GM23248 (cell line): ENCODE measurements around the gene GRIA4. TPM values are rescaled to one million over a fixed set of nuclear protein-coding genes. Genes with fewer than 3 reads are reported as not detected.

ENCODE experiments used
- DNase-seq: peaks from one replicate; pipeline ENCODE4 v3.0.0-alpha.2; 2015
- H2AFZ ChIP-seq: fragments of 200-600 bp; sonication (generic); 2 replicates; pipeline ENCODE4 v1.6.1; 2016; ENCODE audit warnings: antibody characterized with exemption
- H3F3A ChIP-seq: fragments of 200-600 bp; sonication (generic); 2 replicates; pipeline ENCODE4 v1.6.1; 2016; ENCODE audit warnings: mild to moderate bottlenecking, antibody characterized with exemption, mixed run types; ENCODE audit not compliant: insufficient read depth
- H3K27ac ChIP-seq: fragments of 200-600 bp; sonication (generic); 2 replicates; pipeline ENCODE4 v1.5.1; 2016; ENCODE audit warnings: mild to moderate bottlenecking
- H3K27me3 ChIP-seq: fragments of 200-600 bp; sonication (generic); replicated peaks from 2 replicates; pipeline ENCODE4 v1.6.1; 2016; ENCODE audit warnings: mild to moderate bottlenecking; ENCODE audit not compliant: insufficient read depth
- H3K36me3 ChIP-seq: fragments of 200-600 bp; sonication (generic); 2 replicates; pipeline ENCODE4 v1.6.1; 2016; ENCODE audit warnings: low read depth, mild to moderate bottlenecking
- H3K4me1 ChIP-seq: fragments of 200-600 bp; sonication (generic); 2 replicates; pipeline ENCODE4 v1.6.1; 2016; ENCODE audit warnings: mild to moderate bottlenecking; ENCODE audit not compliant: insufficient read depth
- H3K4me2 ChIP-seq: fragments of 200-600 bp; sonication (generic); one replicate; pipeline ENCODE4 v1.6.1; 2016; ENCODE audit warnings: mild to moderate bottlenecking; ENCODE audit not compliant: unreplicated experiment
- H3K4me3 ChIP-seq: fragments of 200-600 bp; sonication (generic); 2 replicates; pipeline ENCODE4 v1.5.1; 2016; ENCODE audit warnings: mild to moderate bottlenecking
- H3K79me2 ChIP-seq: fragments of 200-600 bp; sonication (generic); 2 replicates; pipeline ENCODE4 v1.6.1; 2016; ENCODE audit warnings: mild to moderate bottlenecking; ENCODE audit not compliant: insufficient read depth
- H3K9ac ChIP-seq: fragments of 200-600 bp; sonication (generic); 2 replicates; pipeline ENCODE4 v1.6.1; 2016; ENCODE audit warnings: mild to moderate bottlenecking
- H3K9me2 ChIP-seq: fragments of 200-600 bp; sonication (generic); 2 replicates; pipeline ENCODE4 v1.6.1; 2016; ENCODE audit warnings: mixed run types, mild to moderate bottlenecking, moderate library complexity; ENCODE audit not compliant: insufficient read depth
- H3K9me3 ChIP-seq: fragments of 200-600 bp; sonication (generic); one replicate; pipeline ENCODE4 v1.6.1; 2017; ENCODE audit warnings: low read depth
- H4K20me1 ChIP-seq: fragments of 200-600 bp; sonication (generic); 2 replicates; pipeline ENCODE4 v1.6.0; 2016; ENCODE audit not compliant: insufficient read depth
- EZH2 ChIP-seq: fragments of 200-600 bp; sonication (generic); IDR thresholded peaks from 2 replicates; pipeline ENCODE4 v1.6.1; 2018; ENCODE audit warnings: antibody characterized with exemption, mild to moderate bottlenecking; ENCODE audit not compliant: insufficient read depth, poor library complexity, severe bottlenecking
- EZH2phosphoT487 ChIP-seq: fragments of 200-600 bp; sonication (generic); IDR thresholded peaks from 2 replicates; pipeline ENCODE4 v1.6.1; 2018; ENCODE audit warnings: antibody characterized with exemption, moderate library complexity, mild to moderate bottlenecking, low read depth; ENCODE audit not compliant: insufficient read depth
- WGBS, 2 experiments: methylation state at CpG; one replicate each; pipeline ENCODE4 v1.1.6; 2015 to 2017; ENCODE audit warnings: low lambda C conversion rate in 2 of 2, low coverage in 1 of 2; ENCODE audit errors: missing lambda C conversion rate in 2 of 2; 5-methylcytosine and 5-hydroxymethylcytosine counted together
- in situ Hi-C: fragments of 300-500 bp; cut with MboI; formaldehyde crosslinking; loops from 2 replicates; pipeline ENCODE4 v1.15.0; 2020
- polyA plus RNA-seq: library from polyadenylated mRNA; unstranded; fragments of >200 nt; fragmentation: Nextera tagmentation; extraction: Ambion mirVana; gene quantifications from 2 replicates; pipeline ENCODE4 v1.2.1, GENCODE V29; 2016
- total RNA-seq: library from RNA; depleted of rRNA; stranded (reverse); fragments of >200 nt; shearing (Covaris generic); gene quantifications from 2 replicates; pipeline ENCODE4 v1.2.3, GENCODE V29; 2014

The GRIA4 gene
- total and polyA plus RNA-seq, 2 experiments from 2014 or later, result not detected

DNA sequence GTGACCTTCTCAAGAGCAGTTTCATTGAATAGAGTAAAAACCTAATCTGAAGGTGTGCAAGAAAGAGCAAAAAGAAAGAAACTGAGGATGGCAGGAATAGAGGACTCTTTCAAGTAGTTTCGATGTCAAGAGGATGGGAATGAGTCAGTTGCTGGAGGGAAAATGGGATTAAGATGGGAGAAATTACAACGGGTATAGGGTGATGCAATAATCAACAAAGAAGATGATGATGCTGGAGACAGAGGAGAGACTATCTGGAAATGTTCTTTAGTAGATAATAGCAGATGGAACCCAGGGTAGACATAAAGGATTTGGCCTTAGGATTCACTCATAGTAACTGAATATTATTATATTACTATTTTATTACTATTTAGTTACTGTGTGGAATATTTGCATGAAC lies 189.4 kb downstream of the GRIA4 start:
- no peak for DNase-seq
- no peaks in the 10 kb centered on the region for H3K9me3 ChIP-seq
- no peaks in the 10 kb centered on the region for H3K27me3 ChIP-seq
- H3K9ac ChIP-seq, result no peak overlapping the region
- no peaks in the 10 kb centered on the region for H3F3A ChIP-seq
- H3K4me1 ChIP-seq, result no peaks in the 10 kb centered on the region
- H2AFZ ChIP-seq, result no peak overlapping the region
- in situ Hi-C loops, result no loop called here
- no peaks in the 10 kb centered on the region for H4K20me1 ChIP-seq
- WGBS, 2 experiments, result 37 to 56% methylated on average over 2 of the region's 2 CpGs
- H3K79me2 ChIP-seq, result no peaks in the 10 kb centered on the region
- no peak overlapping the region for H3K27ac ChIP-seq
- H3K9me2 ChIP-seq, result no peaks in the 10 kb centered on the region
- no peak overlapping the region for H3K4me2 ChIP-seq
- H3K36me3 ChIP-seq, result no peaks in the 10 kb centered on the region
- no peak overlapping the region for H3K4me3 ChIP-seq
- TF ChIP-seq EZH2phosphoT487 (no peak), EZH2 (no peak)

DNA sequence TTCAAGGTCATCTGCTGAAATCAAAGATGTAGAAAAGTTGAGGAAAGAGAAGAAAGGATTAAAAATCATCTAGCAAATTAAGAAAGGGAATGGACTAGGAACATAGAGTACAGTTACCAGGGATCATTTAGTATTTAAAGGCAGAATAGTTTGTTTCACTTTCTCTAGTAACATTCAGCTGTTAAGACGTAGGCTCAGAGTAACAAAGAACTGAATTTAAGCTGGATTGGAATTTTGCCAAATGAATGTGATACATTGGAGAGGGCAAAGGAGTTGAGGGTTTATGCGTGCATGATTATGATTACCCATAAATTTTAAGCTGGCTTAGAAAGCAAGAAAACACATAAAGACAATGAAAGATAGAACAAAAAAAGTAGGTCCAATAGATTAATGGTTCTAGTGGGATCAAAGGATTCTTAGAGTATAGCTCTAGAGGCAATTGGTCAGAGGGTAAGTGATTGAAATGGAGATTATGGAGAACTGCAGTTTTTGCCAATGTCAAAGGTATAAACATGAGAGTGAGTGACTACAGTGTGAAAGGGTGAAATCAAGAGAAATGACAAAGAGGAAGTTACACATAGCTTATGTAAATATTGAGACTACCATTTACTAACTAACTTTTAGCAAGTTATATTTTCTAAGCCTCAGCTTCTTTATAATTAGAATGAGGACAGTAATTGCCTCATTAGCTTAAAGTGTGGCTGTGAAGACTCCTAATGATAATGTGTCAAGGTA lies 190.0 kb downstream of the GRIA4 start:
- no peak overlapping the region for H3K4me2 ChIP-seq
- H3K4me1 ChIP-seq, result no peaks in the 10 kb centered on the region
- WGBS, 2 experiments, result 60 to 61% methylated on average over 2 of the region's 2 CpGs

DNA sequence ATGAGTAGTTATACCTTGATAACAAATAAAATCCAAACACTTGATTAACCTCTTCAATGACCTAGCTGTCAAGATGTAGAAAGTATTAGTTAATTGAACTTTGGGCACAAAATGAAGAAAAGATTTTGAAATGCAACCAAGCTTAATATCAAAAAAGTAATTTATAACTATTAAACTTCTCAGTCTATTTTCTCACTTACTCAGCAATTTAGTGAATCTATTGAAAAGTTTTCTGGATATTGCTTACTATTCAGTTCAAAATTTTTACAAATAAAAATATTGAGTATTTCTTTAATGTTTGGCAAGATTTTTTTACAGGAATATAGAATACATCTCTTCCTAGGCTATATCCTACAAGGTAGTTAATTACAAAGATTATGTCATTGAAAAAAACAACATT lies 192.5 kb downstream of the GRIA4 start:
- Histone ChIP-seq H3K4me1 (no peaks in the 10 kb centered on the region), H3K27ac (no peak overlapping the region), H3K9ac (no peak overlapping the region), H3K36me3 (no peaks in the 10 kb centered on the region), H3K4me3 (no peak overlapping the region), H2AFZ (no peak overlapping the region), H4K20me1 (no peaks in the 10 kb centered on the region), H3K9me2 (no peaks in the 10 kb centered on the region; the same call in 1 of the 2 replicates), H3K4me2 (no peak overlapping the region), H3K9me3 (no peaks in the 10 kb centered on the region), H3K79me2 (no peaks in the 10 kb centered on the region), H3K27me3 (no peaks in the 10 kb centered on the region), H3F3A (no peaks in the 10 kb centered on the region)
- no peak for DNase-seq
- TF ChIP-seq EZH2phosphoT487, result no peak
- TF ChIP-seq EZH2, result no peak
- in situ Hi-C loops, result no loop called here

More for the DNA sequence above, 190.0 kb downstream of the GRIA4 start:
- H3K36me3 ChIP-seq, result no peaks in the 10 kb centered on the region
- no peaks in the 10 kb centered on the region for H3K27me3 ChIP-seq
- no peak overlapping the region for H3K27ac ChIP-seq
- H2AFZ ChIP-seq, result no peak overlapping the region
- no peaks in the 10 kb centered on the region for H3K9me2 ChIP-seq
- no peaks in the 10 kb centered on the region for H4K20me1 ChIP-seq
- no peak for TF ChIP-seq EZH2phosphoT487
- no peak for TF ChIP-seq EZH2
- H3K9ac ChIP-seq, result no peak overlapping the region
- DNase-seq, result no peak
- H3K9me3 ChIP-seq, result no peaks in the 10 kb centered on the region
- in situ Hi-C loops, result no loop called here
- no peaks in the 10 kb centered on the region for H3K79me2 ChIP-seq
- H3K4me3 ChIP-seq, result no peak overlapping the region
- no peaks in the 10 kb centered on the region for H3F3A ChIP-seq

GRCh38 chr11:105811242-105811641 lies 201.4 kb downstream of the GRIA4 start:
- Histone ChIP-seq H3K4me3 (no peak overlapping the region), H3K79me2 (no peaks in the 10 kb centered on the region), H3K4me1 (no peaks in the 10 kb centered on the region), H3K27me3 (no peaks in the 10 kb centered on the region), H3K27ac (no peak overlapping the region), H3K9ac (no peak overlapping the region), H3K9me3 (no peaks in the 10 kb centered on the region), H3F3A (no peaks in the 10 kb centered on the region), H3K9me2 (no peaks in the 10 kb centered on the region; the same call in 1 of the 2 replicates), H3K36me3 (no peaks in the 10 kb centered on the region), H2AFZ (no peak overlapping the region), H3K4me2 (no peak overlapping the region), H4K20me1 (no peaks in the 10 kb centered on the region)
- WGBS, 2 experiments, result 30 to 32% methylated on average over 5 of the region's 5 CpGs
- in situ Hi-C loops, result no loop called here
- TF ChIP-seq EZH2, result no peak
- TF ChIP-seq EZH2phosphoT487, result no peak
- no peak for DNase-seq

- H3K9me3 ChIP-seq, result no peaks in the 10 kb centered on the region
- no peaks in the 10 kb centered on the region for H3K4me1 ChIP-seq
- in situ Hi-C loops, result no loop called here
- H3K9ac ChIP-seq, result no peak overlapping the region
- no peaks in the 10 kb centered on the region for H3K36me3 ChIP-seq
- TF ChIP-seq EZH2phosphoT487 (no peak), EZH2 (no peak)
- H3F3A ChIP-seq, result no peaks in the 10 kb centered on the region
- H3K9me2 ChIP-seq, result no peaks in the 10 kb centered on the region
- WGBS, 2 experiments, result 17 to 20% methylated on average over 3 to 4 of the region's 4 CpGs
- no peak for DNase-seq
- H3K4me2 ChIP-seq, result no peak overlapping the region
- no peaks in the 10 kb centered on the region for H3K79me2 ChIP-seq
- H2AFZ ChIP-seq, result no peak overlapping the region
- no peak overlapping the region for H3K27ac ChIP-seq
- no peaks in the 10 kb centered on the region for H4K20me1 ChIP-seq
- no peaks in the 10 kb centered on the region for H3K27me3 ChIP-seq
- no peak overlapping the region for H3K4me3 ChIP-seq
Observed at GRCh38 chr11:105821372-105821771, 211.5 kb downstream of the GRIA4 start.
